Measurements from ENCODE around the gene SIAH3. TPM values are rescaled to one million over a fixed set of nuclear protein-coding genes. Genes with fewer than 3 reads are reported as not detected.

Gene SIAH3
- total RNA-seq, 1 donor from 2014 or later, result not detected

GRCh38 chr13:45751885-45752284 lies 99.7 kb downstream of the SIAH3 start:
- intact Hi-C loops (cut with micrococcal nuclease), result no loop called here
- DNase-seq, result no peak
- Histone ChIP-seq H3K36me3 (no peaks in the 10 kb centered on the region), H3K4me3 (no peak overlapping the region), H3K9me3 (replicated peaks) (peaks cover 6% of the 10 kb centered on the region), H3K27me3 (ENCODE audit: low read depth) (no peaks in the 10 kb centered on the region), H3K27ac (replicated peaks) (no peak overlapping the region), H3K4me1 (peaks cover 11% of the 10 kb centered on the region)
- TF ChIP-seq CTCF (IDR thresholded peaks at IDR 0.05; ENCODE audit: borderline replicate concordance), result no peak

DNA sequence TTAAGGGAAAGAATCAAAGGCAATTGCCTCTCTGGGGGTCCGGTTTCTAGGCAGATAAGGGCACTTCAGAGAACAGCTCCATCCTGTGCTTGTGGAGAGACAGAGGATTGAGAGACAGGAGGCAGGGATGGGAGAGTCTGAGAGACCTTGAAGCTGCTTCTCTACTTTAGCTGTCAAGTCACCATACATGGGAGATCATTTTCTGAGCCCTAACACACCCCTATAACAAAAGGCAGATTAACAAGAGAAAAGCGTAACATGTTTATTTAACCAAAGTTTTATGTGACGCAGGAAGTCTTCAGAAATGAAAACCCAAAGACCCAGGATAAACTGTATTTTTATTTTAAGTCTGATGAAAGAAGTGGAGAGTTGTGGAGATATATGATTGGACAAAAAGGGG lies 101.0 kb downstream of the SIAH3 start:
- peaks cover 11% of the 10 kb centered on the region for H3K4me1 ChIP-seq
- H3K36me3 ChIP-seq, result no peaks in the 10 kb centered on the region
- intact Hi-C loops (cut with micrococcal nuclease), result no loop called here
- no peaks in the 10 kb centered on the region for H3K9me3 ChIP-seq (replicated peaks)
- no peak for DNase-seq
- no peak overlapping the region for H3K4me3 ChIP-seq
- no peaks in the 10 kb centered on the region for H3K27me3 ChIP-seq (ENCODE audit: low read depth)
- no peak overlapping the region for H3K27ac ChIP-seq (replicated peaks)
- no peak for TF ChIP-seq CTCF (IDR thresholded peaks at IDR 0.05; ENCODE audit: borderline replicate concordance)

DNA sequence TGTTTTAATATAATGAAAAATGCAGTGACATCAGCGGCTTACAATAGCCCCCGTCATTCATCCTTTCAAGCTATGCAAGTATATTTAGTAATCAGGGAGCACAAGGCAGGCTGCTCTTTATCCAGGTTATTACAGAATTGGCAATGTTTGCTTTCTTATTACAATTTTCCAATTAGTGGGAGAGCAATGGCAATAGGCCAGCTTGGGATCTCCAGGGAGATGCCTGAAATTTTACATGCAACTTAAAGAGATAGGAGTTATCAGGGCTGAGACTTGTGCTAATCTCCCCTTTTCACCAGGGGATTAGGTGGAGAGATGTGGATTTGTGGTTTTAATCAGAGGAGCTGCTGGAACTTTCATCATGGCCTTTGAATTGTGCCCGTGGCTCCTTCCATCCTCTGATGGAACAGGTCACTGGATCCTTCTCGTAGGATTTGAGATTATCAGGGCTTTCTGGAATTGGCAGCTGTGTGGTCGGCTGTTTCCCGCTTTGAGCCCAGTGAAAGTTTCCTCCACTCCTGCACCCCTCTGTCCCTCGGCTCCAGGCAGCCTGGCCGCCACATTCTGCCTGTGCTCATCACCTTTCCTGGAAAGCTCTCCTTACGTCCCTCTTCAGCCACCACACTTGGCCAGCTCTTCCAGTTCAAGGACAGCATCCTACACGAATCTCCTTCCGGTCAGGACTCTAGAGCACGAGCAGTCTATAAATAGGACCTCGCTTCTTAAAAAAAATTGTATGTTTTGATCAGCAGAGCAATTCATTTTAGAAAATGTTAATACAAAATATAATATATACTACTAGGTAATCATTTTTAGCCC lies 102.4 kb downstream of the SIAH3 start:
- no peaks in the 10 kb centered on the region for H3K27me3 ChIP-seq (ENCODE audit: low read depth)
- intact Hi-C loops (cut with micrococcal nuclease), result no loop called here
- no peak overlapping the region for H3K4me3 ChIP-seq

GRCh38 chr13:45747071-45747470 lies 104.5 kb downstream of the SIAH3 start:
- no peak for TF ChIP-seq CTCF (IDR thresholded peaks at IDR 0.05; ENCODE audit: borderline replicate concordance)
- intact Hi-C loops (cut with micrococcal nuclease), result no loop called here
- no peak for DNase-seq
- Histone ChIP-seq H3K27me3 (ENCODE audit: low read depth) (no peaks in the 10 kb centered on the region), H3K27ac (replicated peaks) (no peak overlapping the region), H3K36me3 (no peaks in the 10 kb centered on the region), H3K9me3 (replicated peaks) (no peaks in the 10 kb centered on the region), H3K4me1 (peaks cover 11% of the 10 kb centered on the region), H3K4me3 (no peak overlapping the region)

More for the DNA sequence above, 102.4 kb downstream of the SIAH3 start:
- Histone ChIP-seq H3K9me3 (replicated peaks) (no peaks in the 10 kb centered on the region), H3K4me1 (peaks cover 11% of the 10 kb centered on the region), H3K36me3 (no peaks in the 10 kb centered on the region), H3K27ac (replicated peaks) (no peak overlapping the region)
- no peak for DNase-seq
- TF ChIP-seq CTCF (IDR thresholded peaks at IDR 0.05; ENCODE audit: borderline replicate concordance), result no peak

DNA sequence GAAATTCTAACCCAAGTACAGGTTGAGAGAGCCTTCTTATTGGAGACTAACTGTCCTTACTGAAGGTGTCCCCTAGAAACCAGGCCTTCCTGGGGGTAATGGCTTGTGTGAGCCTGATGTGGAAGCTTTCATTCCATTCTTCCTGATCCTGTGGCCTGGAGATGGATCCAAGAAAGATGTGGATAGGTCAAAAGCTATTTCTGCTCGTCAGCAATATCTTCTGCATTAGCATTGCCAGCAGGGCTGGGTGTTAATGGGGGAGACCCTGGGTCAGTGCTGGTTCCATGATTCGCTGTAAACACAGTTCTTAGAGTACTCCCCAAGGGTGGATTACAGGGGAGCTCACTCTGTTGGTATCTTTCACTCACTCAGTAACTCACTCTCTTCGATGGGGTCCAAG lies 106.6 kb downstream of the SIAH3 start:
- Histone ChIP-seq H3K27ac (replicated peaks) (no peak overlapping the region), H3K4me1 (peaks cover 11% of the 10 kb centered on the region), H3K27me3 (ENCODE audit: low read depth) (no peaks in the 10 kb centered on the region), H3K9me3 (replicated peaks) (no peaks in the 10 kb centered on the region), H3K4me3 (no peak overlapping the region), H3K36me3 (no peaks in the 10 kb centered on the region)
- DNase-seq, result no peak
- TF ChIP-seq CTCF (IDR thresholded peaks at IDR 0.05; ENCODE audit: borderline replicate concordance), result no peak
- intact Hi-C loops (cut with micrococcal nuclease), result no loop called here

Data from left ventricle myocardium inferior (tissue), 1 donor.